Epithelial cell of prostate (primary cell): Measurements from ENCODE around the gene TNRC6B.
A peak's percentile ranks its signal among the peaks of the same experiment; 100 is the strongest.

ENCODE experiments used
- DNase-seq: peaks from one replicate; pipeline ENCODE4 v3.0.0-alpha.2; 2011; ENCODE audit warnings: low read depth, low spot score
- H3K27ac ChIP-seq: fragments of 450-650 bp; 2 replicates; pipeline ENCODE4 v1.5.1; 2017; ENCODE audit warnings: mild to moderate bottlenecking

The TNRC6B gene

DNA sequence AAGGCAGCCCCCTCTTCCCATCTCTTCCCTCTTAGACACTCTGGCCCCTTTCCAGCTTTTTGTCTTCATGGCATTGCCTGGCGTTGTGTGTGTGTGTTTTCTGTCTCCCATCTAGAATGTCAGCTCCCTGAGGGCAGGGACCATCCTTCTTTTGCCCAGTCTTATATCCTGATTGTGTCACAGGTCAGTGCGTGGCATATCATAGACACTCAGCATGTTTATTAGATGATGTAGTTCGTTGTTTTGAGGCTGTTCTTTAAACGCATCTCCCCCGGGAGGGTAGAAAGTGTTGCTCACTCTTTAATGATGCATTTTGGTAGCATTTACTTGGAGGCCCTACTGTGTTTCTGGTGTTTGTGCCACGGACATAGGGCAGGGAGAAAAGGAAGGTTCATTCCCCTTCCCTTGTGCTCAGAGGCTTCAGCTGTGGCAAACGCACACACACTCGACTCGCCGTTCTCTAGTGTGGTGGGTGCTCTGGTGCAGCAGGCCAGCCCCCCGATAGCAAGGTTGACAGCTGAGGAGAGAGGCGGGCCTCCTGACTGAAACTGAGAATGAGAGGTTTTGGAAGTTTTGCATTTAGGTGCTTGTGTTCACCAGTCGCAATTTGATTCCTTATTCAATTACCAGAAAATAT, 60.2 kb downstream of the TNRC6B start:
- no peak for DNase-seq
- H3K27ac ChIP-seq, result peak overlapping the region; percentile 75

GRCh38 chr22:40238425-40239344, 61.0 kb downstream of the TNRC6B start:
- peak overlapping the region; percentile 75 for H3K27ac ChIP-seq
- peak; percentile 50 for DNase-seq

GRCh38 chr22:40239345-40239683, 61.6 kb downstream of the TNRC6B start:
- no peak for DNase-seq
- peak overlapping the region; percentile 75 for H3K27ac ChIP-seq

DNA sequence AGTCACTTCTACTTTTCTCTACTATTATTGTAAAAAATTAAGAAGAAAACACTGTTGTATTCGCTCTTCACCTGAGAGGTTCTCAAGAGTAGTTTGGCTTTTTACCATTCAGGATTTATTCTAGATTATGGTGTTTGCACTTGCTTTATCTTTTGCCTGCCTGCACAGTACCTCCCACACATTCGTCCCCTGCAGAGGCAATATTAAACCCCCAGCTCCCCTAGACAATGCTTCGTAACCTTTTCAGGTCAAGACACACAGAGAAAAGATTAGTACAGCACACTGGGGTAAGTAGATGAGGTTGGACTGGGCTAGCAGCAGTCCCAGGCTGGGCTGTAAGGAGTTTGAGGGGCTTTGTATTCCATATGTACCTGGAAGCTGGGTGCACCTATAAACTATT, 62.4 kb downstream of the TNRC6B start:
- no peak for DNase-seq
- peak overlapping the region; percentile 75 for H3K27ac ChIP-seq

- no peak for DNase-seq
- peak overlapping the region; percentile 75 for H3K27ac ChIP-seq
Measured at GRCh38 chr22:40240686-40241085, 63.0 kb downstream of the TNRC6B start.

DNA sequence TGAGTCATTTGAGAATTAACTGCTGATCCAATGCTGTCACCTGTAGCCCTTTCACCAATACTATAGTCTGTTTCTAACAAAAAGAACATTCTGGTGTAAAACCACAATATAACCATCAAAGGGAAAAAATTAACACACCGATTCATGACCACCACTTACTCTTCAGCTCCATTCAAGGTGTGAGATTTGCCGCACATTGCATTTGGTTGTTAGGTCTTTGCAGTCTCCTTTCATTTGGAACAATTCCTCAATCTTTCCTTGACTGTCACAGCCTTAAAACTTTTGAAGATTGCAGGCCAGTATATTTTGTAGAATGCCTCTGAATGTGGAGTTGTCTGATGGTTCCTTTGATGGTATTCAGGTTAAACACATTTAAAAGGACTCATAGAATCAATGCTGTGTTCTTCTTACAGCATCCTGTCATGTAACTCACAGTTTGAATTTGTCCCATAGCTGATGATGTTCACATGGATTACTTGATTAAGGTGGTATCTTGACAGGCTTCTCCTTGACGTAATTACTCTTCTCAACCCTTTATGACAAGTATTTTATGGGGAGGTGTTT, 63.6 kb downstream of the TNRC6B start:
- H3K27ac ChIP-seq, result peak overlapping the region; percentile 75
- DNase-seq, result no peak

GRCh38 chr22:40243891-40244290, 66.2 kb downstream of the TNRC6B start:
- no peak for DNase-seq
- no peak overlapping the region for H3K27ac ChIP-seq

DNA sequence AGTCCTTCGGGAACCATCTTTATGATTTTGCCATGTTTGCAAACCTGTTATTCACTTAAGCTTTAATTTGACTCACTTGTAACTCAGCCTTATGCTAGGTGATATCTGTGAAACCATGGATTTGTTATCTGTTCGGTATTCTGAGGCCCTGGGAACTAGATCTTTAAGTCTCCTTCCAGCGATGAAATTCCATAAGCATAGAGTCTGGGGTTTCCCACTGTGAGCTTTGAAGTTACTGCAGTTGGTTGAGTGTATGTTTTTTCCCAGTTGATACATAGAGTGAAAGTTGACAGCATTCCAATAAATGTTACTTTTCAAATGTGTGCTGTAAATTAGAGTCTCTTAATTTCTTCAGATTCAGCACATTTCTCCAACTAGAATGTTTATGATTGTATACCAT, 66.9 kb downstream of the TNRC6B start:
- no peak overlapping the region for H3K27ac ChIP-seq
- no peak for DNase-seq

DNA sequence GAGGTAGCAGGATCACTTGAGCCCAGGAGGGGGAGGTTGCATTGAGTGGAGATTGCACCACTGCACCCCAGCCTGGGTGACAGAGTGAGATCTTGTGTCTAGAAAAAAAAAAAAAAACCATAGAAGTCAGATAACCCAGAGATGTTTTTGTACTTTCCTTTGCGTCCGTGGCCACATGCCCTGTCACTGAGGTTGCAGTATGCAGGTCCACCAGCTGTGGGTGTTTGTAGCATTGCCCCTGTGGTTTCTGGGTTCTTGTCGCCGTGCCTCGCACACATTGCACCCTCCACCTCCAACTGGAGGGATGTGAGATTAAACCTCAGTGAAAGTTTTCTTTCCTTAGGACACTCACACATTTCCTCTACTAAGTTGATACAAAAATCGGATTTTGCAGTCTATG, 70.3 kb downstream of the TNRC6B start:
- no peak overlapping the region for H3K27ac ChIP-seq
- DNase-seq, result no peak

GRCh38 chr22:40249286-40249685, 71.6 kb downstream of the TNRC6B start:
- no peak for DNase-seq
- no peak overlapping the region for H3K27ac ChIP-seq

GRCh38 chr22:40250608-40251007, 72.9 kb downstream of the TNRC6B start:
- no peak overlapping the region for H3K27ac ChIP-seq
- DNase-seq, result no peak

- DNase-seq, result no peak
- H3K27ac ChIP-seq, result no peak overlapping the region
Measured at GRCh38 chr22:40251106-40251505, 73.4 kb downstream of the TNRC6B start.

DNA sequence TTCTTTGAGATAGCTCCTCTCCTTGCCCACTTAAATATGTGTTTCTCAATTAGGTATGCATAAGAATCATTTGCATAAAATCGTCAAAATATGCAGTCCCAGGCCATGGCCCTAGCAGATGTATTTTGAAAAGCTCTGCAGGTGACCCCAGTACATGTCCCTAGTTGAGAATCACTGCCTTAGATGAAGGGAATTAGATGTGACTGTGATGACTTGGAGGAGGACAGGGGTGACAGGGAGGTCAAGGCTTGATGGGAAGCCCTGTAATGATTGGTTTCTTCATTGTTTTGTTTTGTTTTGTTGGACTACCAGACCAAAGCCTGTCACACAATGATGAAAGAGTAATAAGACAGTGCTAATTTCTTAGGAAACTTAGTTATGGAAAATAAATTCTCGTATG, 74.4 kb downstream of the TNRC6B start:
- H3K27ac ChIP-seq, result no peak overlapping the region
- no peak for DNase-seq

GRCh38 chr22:40256516-40256915, 78.8 kb downstream of the TNRC6B start:
- no peak overlapping the region for H3K27ac ChIP-seq
- DNase-seq, result no peak

DNA sequence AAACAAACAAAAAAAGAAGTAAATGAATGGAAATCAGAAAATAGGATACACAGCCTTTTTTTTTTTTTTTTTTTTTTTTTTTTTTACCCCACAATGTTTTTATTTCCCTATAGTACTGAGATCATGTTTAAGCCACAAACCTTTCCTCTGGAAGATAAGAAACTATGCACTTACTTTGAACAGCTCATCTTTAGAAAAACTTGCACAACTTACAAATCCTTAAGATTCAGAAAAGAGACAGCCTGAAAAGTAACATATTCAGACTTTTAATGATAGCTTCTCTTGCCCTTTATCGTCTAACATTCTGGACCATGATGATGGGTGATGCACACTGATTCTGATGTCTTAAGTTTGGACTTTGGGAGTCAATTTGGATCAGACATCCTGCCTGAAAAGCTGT, 80.3 kb downstream of the TNRC6B start:
- H3K27ac ChIP-seq, result peak overlapping the region; percentile 85
- DNase-seq, result no peak

- peak overlapping the region; percentile 85 for H3K27ac ChIP-seq
Measured at GRCh38 chr22:40258501-40258915, 80.8 kb downstream of the TNRC6B start.

GRCh38 chr22:40261783-40262182, 84.1 kb downstream of the TNRC6B start:
- DNase-seq, result no peak
- no peak overlapping the region for H3K27ac ChIP-seq

More at GRCh38 chr22:40258501-40258915, 80.8 kb downstream of the TNRC6B start:
- DNase-seq, result peak; percentile 27

GRCh38 chr22:40263191-40263590, 85.5 kb downstream of the TNRC6B start:
- H3K27ac ChIP-seq, result no peak overlapping the region
- no peak for DNase-seq

DNA sequence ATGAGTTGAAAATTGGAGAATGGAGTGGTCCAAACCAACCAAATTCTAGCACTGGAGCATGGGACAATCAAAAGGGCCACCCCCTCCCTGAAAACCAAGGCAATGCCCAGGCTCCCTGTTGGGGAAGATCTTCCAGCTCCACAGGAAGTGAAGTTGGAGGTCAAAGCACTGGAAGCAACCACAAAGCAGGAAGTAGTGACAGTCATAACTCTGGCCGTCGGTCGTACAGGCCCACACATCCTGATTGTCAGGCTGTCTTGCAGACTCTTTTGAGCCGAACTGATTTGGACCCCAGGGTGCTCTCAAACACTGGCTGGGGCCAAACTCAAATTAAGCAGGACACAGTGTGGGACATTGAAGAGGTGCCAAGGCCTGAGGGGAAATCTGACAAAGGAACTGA, 88.1 kb downstream of the TNRC6B start:
- no peak for DNase-seq
- no peak overlapping the region for H3K27ac ChIP-seq

DNA sequence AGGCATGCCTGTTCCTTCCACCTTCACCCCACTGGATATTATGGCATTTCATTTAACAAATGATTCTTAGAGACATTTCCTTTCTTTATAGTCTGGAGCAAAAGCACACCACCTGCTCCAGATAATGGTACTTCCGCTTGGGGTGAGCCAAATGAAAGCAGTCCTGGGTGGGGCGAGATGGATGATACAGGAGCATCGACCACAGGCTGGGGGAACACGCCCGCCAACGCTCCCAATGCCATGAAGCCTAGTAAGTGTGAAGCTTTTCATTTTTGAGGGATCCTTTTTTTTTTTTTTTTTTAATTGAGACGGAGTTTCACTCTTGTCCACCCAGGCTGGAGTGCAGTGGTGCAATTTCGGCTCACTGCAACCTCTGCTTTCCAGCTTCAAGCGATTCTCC, 92.3 kb downstream of the TNRC6B start:
- H3K27ac ChIP-seq, result no peak overlapping the region
- no peak for DNase-seq

GRCh38 chr22:40270748-40271373, 93.1 kb downstream of the TNRC6B start:
- no peak overlapping the region for H3K27ac ChIP-seq
- no peak for DNase-seq
